GM13977 (cell line): ENCODE measurements around the gene ZDHHC24.

ENCODE experiments used
- DNase-seq: peaks from one replicate; pipeline ENCODE4 v3.0.0; 2012; ENCODE audit warnings: low spot score
- in situ Hi-C: fragments of 300-500 bp; cut with MboI; formaldehyde crosslinking; loops from one replicate; pipeline ENCODE4 v1.12.0; 2022; ENCODE audit warnings: low sequenced_read_pairs, low pct_unique_long_range_greater_than_20kb, mixed read lengths, inconsistent platforms; ENCODE audit not compliant: unreplicated experiment
- TF ChIP-seq, protein P1 (sequence below): IDR thresholded peaks from 2 replicates; pipeline ENCODE4 v1.5.1; 2012; ENCODE audit warnings: mild to moderate bottlenecking, control low read depth; ENCODE audit not compliant: insufficient read depth; ENCODE audit errors: extremely low read depth, missing control alignments

Gene ZDHHC24

DNA sequence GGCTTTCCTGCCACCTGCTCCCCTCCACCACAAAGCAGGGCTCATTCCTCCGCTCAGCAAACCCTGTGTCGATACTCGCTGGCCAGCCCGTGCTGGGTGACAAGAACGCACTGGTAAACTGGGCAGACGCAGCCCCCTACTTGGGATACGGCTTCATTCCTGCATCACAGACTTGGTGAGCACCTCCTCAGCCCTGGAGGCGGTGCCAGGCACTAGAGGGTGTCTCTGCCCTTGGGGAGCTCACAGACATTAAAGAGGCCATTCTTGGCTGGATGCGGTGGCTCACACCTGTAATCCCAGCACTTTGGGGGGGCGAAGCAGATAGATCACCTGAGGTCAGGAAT is 6.0 kb downstream of the ZDHHC24 start:
- TF ChIP-seq, protein P1, sequence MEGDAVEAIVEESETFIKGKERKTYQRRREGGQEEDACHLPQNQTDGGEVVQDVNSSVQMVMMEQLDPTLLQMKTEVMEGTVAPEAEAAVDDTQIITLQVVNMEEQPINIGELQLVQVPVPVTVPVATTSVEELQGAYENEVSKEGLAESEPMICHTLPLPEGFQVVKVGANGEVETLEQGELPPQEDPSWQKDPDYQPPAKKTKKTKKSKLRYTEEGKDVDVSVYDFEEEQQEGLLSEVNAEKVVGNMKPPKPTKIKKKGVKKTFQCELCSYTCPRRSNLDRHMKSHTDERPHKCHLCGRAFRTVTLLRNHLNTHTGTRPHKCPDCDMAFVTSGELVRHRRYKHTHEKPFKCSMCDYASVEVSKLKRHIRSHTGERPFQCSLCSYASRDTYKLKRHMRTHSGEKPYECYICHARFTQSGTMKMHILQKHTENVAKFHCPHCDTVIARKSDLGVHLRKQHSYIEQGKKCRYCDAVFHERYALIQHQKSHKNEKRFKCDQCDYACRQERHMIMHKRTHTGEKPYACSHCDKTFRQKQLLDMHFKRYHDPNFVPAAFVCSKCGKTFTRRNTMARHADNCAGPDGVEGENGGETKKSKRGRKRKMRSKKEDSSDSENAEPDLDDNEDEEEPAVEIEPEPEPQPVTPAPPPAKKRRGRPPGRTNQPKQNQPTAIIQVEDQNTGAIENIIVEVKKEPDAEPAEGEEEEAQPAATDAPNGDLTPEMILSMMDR = no peak
- in situ Hi-C loops = no loop called here

DNA sequence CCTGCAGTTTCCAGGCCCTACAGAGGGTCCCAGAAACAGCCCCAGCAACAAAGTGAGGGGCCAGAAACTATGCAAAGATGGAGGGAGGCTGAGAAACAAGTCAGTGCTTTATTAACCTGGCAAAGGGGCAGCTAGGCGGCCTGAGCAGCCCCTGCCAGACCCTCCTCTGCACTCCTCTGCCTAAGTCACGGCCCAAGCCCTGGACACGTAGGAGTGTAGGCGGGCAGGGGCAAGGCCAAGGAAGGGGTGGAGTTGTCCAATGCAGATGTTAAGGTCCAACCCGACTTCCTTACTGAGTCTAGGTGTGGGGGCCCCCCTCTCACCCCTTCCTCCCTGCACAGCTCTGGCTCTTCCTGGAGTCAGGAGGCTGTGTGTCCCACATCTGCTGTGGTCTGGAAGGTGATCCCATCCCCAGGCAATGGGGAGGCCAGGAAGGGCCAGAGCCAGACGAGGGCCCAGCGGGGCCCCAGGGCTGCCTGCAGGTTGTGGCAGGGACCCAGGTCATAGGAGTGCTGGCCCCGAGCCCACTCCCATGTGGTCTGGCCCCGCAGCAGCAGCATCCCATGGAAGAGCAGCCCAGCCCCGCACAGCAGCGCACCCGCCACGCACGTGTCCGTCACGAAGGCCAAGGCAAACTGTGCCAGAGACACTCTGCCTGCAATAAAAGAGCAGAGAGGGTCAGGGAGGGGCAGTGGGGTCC is 6.5 kb downstream of the ZDHHC24 start:
- no peak for DNase-seq
- in situ Hi-C loops = no loop called here
- TF ChIP-seq, protein P1 = no peak

More for the DNA sequence above, 6.0 kb downstream of the ZDHHC24 start:
- DNase-seq = no peak

DNA sequence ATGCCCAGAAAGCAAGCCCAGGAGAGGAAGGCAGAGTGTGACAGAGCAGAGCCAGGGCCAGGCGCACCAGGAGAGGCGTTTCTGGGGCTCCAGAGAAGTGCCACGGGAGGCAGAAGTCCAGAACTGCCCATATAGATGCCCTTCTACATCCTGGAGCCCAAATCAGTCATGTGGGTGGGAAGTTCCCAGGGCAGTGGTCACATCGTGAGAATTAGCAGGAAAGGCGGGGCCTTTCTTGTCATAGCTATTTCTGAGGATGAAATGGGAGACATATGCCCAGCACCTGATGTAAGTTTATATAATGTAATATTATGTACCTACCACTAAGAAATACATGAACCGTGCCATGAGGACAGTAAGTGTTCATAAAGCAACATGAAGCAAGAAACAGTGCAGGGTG is 13.1 kb downstream of the ZDHHC24 start:
- in situ Hi-C loops = no loop called here
- TF ChIP-seq, protein P1 = no peak
- no peak for DNase-seq

DNA sequence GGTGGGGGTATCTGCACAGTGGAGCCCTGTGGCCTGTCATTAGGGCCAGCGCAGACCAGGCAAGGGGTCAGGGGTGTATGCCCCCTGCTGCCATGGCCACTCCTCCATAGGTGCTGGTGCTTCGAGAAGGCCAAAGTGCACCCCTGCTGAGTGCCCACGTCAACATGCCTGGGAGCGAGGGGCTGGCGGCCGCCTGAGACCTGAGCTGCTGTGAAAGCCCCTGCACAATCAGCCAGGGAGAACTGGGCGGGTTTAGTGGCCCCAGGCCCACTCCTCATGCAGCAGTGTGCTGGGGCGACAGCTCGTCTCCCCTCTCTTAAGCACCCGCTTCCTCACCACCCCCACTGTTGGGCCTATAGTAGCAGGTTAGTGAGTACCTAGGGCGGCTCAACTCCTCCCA is 14.0 kb downstream of the ZDHHC24 start:
- TF ChIP-seq, protein P1 = no peak
- no peak for DNase-seq
- in situ Hi-C loops = no loop called here

DNA sequence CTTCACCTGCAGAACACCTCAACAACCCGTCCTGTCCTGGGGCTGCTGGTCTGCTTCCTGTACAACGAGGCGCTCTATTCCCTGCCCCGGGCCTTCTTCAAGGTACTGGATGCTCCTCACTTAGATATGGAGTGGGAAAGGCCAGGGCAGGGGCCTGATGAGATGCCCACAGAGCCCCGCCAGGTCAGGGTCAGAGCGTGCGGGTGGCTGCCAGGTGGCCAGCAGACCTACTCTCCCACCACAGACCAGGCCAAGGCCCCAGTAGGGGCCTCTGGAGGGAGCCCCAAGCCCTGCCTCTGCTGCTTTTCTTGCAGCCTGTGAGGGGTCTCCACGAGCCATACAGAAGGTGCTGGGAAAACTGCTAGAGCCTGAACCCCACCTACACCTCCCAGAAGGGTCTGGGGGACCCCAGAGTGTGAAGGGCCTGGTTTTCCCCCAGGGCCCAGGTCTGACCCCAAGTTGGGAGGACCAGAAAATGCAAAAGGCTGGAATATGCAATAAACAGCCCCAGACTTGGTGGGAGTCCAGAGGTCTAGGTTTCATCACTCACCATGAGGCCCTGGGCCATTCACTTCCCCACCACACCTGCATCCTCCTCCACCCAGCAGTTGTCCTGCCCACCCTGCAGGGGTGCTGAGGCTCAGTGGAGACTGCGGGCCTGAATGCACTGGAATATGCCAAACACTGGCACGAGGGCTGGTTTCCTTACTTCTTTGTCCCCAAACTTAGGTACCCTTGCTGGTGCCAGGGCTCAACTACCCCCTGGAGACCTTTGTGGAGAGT is 14.7 kb downstream of the ZDHHC24 start:
- DNase-seq = no peak
- in situ Hi-C loops = no loop called here
- TF ChIP-seq, protein P1 = no peak

DNA sequence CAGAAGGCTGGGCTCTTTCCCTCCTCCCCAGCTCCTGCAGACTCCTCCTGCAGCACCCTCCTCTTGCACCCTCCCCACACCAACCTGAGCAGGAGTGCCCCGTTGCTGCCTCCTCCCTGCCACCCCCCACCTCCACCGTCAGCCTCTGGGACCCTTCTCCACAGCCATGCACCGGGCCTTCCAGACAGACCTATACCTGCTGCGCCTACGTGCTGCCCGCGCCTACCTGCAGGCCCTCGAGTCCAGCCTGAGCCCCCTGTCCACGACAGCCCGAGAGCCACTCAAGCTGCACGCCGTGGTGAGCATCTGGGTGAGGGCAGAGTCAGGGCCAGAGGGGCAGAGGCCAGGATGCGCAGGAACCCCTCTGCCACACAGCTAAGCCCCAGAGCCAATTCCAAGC is 16.2 kb downstream of the ZDHHC24 start:
- TF ChIP-seq, protein P1 = no peak
- no peak for DNase-seq
- in situ Hi-C loops = no loop called here
